Stomach (tissue), 9 donors: ENCODE measurements around the gene NAALADL2. TPM values are rescaled to one million over a fixed set of nuclear protein-coding genes. Genes with fewer than 3 reads are reported as not detected.

Source experiments
- DNase-seq, 2 donors: peaks; one replicate each; pipeline versions ENCODE4 v3.0.0 to v3.0.0-alpha.2; 2013 to 2019
- H3K27ac ChIP-seq, 5 donors: fragments of 200-600 bp in 4 of 5; sonication (generic) in 4 of 5; one replicate each; pipeline ENCODE4 v1.5.1; 2013 to 2019; ENCODE audit warnings: mild to moderate bottlenecking in 1 of 5, moderate library complexity in 1 of 5
- H3K27me3 ChIP-seq, 3 donors: fragments of 200-600 bp; sonication (generic); one replicate each; pipeline ENCODE4 v1.5.1; 2017 to 2019; ENCODE audit warnings: mixed run types in 1 of 3
- H3K36me3 ChIP-seq, 4 donors: fragments of 200-600 bp; sonication (generic); 1 replicate in 3 of 4; 2 replicates in 1 of 4; pipeline ENCODE4 v1.5.1; 2016 to 2019
- H3K4me1 ChIP-seq, 4 donors: fragments of 200-600 bp; sonication (generic); one replicate each; pipeline ENCODE4 v1.5.1; 2016 to 2019
- H3K4me3 ChIP-seq, 4 donors: fragments of 200-600 bp; sonication (generic) in 3 of 4; one replicate each; pipeline ENCODE4 v1.5.1; 2016 to 2019; ENCODE audit warnings: mild to moderate bottlenecking in 1 of 4
- H3K9me3 ChIP-seq, 4 donors: fragments of 200-600 bp; sonication (generic); one replicate each; pipeline ENCODE4 v1.5.1; 2016 to 2019
- CTCF ChIP-seq, 7 experiments: fragments of 450-650 bp in 4 of 7; fragments of 200-600 bp in 3 of 7; sonication (generic) in 3 of 7; IDR thresholded peaks; one replicate each; pipeline ENCODE4 v1.5.1; 2016 to 2019; ENCODE audit warnings: antibody characterized with exemption in 7 of 7, control low read depth in 2 of 7, mild to moderate bottlenecking in 1 of 7
- EP300 ChIP-seq: sonication (generic); formaldehyde crosslinking; IDR thresholded peaks from one replicate; pipeline ENCODE4 v1.6.1; 2017; ENCODE audit warnings: antibody characterized with exemption
- POLR2A ChIP-seq, 4 donors: fragments of 450-650 bp; IDR thresholded peaks; one replicate each; pipeline ENCODE4 v1.6.1; 2016; ENCODE audit warnings: antibody characterized with exemption in 4 of 4, control low read depth in 2 of 4, mild to moderate bottlenecking in 1 of 4, moderate library complexity in 1 of 4
- POLR2AphosphoS5 ChIP-seq, 3 donors: sonication (generic); formaldehyde crosslinking; IDR thresholded peaks; one replicate each; pipeline ENCODE4 v1.6.1; 2016; ENCODE audit warnings: antibody characterized with exemption in 3 of 3
- WGBS, 5 donors: extraction: QIAGEN DNeasy Blood & Tissue Kit in 3 of 5; methylation state at CpG; one replicate each; pipeline versions ENCODE4 v1.1.5 to v1.1.7; 2013 to 2018; 5-methylcytosine and 5-hydroxymethylcytosine counted together
- intact Hi-C: fragments of 100-400 bp; cut with DNase I; formaldehyde crosslinking; loops from one replicate; pipeline ENCODE4 v1.15.1; 2023; ENCODE audit warnings: low total_unique reads
- polyA plus RNA-seq, 3 donors: library from polyadenylated mRNA; stranded (reverse); fragments of 200-250 nt; gene quantifications; one replicate each; pipeline ENCODE4 v1.2.3, GENCODE V29; 2013
- total RNA-seq, 5 donors: library from RNA; depleted of rRNA; stranded (reverse); fragments of >200 nt; gene quantifications; one replicate each; pipeline versions ENCODE4 v1.1.0 to v1.2.3, GENCODE V29; 2014 to 2016
- donor health status: healthy with polysubstance abuse.
- donor health status: Bipolar disorder and iron deficiency.
- donor health status: healthy.

The NAALADL2 gene
- total and polyA plus RNA-seq, 8 donors = 0.58 to 43.7 (median 5.4) TPM

- Histone ChIP-seq H3K4me3 (no peak overlapping the region), H3K27ac (no peak overlapping the region), H3K9me3 (no peaks in the 10 kb centered on the region), H3K27me3 (no peaks in the 10 kb centered on the region), H3K4me1 (no peaks in the 10 kb centered on the region), H3K36me3 (no peaks in the 10 kb centered on the region)
- DNase-seq = no peak
- intact Hi-C loops = no loop called here
- no peak for TF ChIP-seq EP300
- TF ChIP-seq CTCF (IDR thresholded peaks at IDR 0.05) = no peak
- WGBS, 5 donors = 79 to 97% (median 86%) methylated on average over 2 of the region's 2 CpGs
Observed at GRCh38 chr3:175716446-175716845, 857.3 kb downstream of the NAALADL2 start.

- intact Hi-C loops = no loop called here
- Histone ChIP-seq H3K36me3 (no peaks in the 10 kb centered on the region), H3K9me3 (no peaks in the 10 kb centered on the region), H3K27me3 (no peaks in the 10 kb centered on the region), H3K4me1 (no peaks in the 10 kb centered on the region), H3K4me3 (no peak overlapping the region), H3K27ac (no peak overlapping the region)
- no peak for DNase-seq
- no peak for TF ChIP-seq POLR2AphosphoS5 (IDR thresholded peaks at IDR 0.05)
- WGBS, 5 donors = 49 to 79% (median 67%) methylated on average over 1 of the region's 1 CpG
Observed at GRCh38 chr3:175726228-175726627, 867.1 kb downstream of the NAALADL2 start.

GRCh38 chr3:175728566-175728965 is 869.4 kb downstream of the NAALADL2 start:
- H3K27ac ChIP-seq = no peak overlapping the region
- no peaks in the 10 kb centered on the region for H3K9me3 ChIP-seq
- intact Hi-C loops = no loop called here
- 88 to 97% (median 93%) methylated on average over 1 of the region's 1 CpG for WGBS, 5 donors
- DNase-seq = no peak
- H3K36me3 ChIP-seq = no peaks in the 10 kb centered on the region
- H3K4me1 ChIP-seq = peaks cover 0 to 5% (median 0%) of the 10 kb centered on the region in 4 donors
- no peak for TF ChIP-seq POLR2A (IDR thresholded peaks at IDR 0.05)
- no peak for TF ChIP-seq EP300
- no peak for TF ChIP-seq POLR2AphosphoS5 (IDR thresholded peaks at IDR 0.05)
- TF ChIP-seq CTCF (IDR thresholded peaks at IDR 0.05) = no peak
- H3K4me3 ChIP-seq = no peak overlapping the region
- H3K27me3 ChIP-seq = no peaks in the 10 kb centered on the region

DNA sequence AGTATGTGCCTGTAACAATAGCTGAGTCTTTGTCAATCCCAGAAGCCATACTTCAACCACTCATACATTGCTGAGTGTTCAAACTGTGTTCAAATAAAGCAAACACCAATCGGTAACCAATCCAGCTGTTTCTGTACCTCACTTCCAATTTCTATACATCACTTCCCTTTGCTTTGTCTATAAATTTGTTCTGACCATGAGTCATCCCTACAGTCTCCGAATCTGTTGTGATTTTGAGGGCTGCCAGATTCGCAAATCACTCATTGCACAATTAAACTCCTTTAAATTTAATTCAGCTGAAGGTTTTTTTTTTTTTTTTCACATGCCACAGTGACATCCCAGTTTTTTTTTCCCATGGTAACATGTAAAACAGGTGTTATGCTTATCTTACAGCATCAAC is 870.3 kb downstream of the NAALADL2 start:
- no peak for TF ChIP-seq POLR2A (IDR thresholded peaks at IDR 0.05)
- TF ChIP-seq EP300 = no peak
- no peak for TF ChIP-seq POLR2AphosphoS5 (IDR thresholded peaks at IDR 0.05)
- TF ChIP-seq CTCF (IDR thresholded peaks at IDR 0.05) = no peak
- H3K27ac ChIP-seq = no peak overlapping the region
- 75 to 94% (median 88%) methylated on average over 3 of the region's 3 CpGs for WGBS, 5 donors
- intact Hi-C loops = no loop called here
- DNase-seq = no peak
- no peaks in the 10 kb centered on the region for H3K27me3 ChIP-seq
- no peak overlapping the region for H3K4me3 ChIP-seq
- H3K9me3 ChIP-seq = peaks cover 0 to 7% (median 0%) of the 10 kb centered on the region in 4 donors
- peaks cover 0 to 5% (median 0%) of the 10 kb centered on the region in 4 donors for H3K4me1 ChIP-seq
- H3K36me3 ChIP-seq = no peaks in the 10 kb centered on the region

GRCh38 chr3:175731543-175731942 is 872.4 kb downstream of the NAALADL2 start:
- intact Hi-C loops = no loop called here
- no peak overlapping the region for H3K4me3 ChIP-seq
- WGBS, 5 donors = 19 to 43% (median 23%) methylated on average over 3 of the region's 3 CpGs

More at GRCh38 chr3:175731543-175731942, 872.4 kb downstream of the NAALADL2 start:
- Histone ChIP-seq H3K27me3 (no peaks in the 10 kb centered on the region), H3K4me1 (peaks cover 0 to 6% (median 3%) of the 10 kb centered on the region in 4 donors), H3K9me3 (peaks cover 0 to 13% (median 0%) of the 10 kb centered on the region in 4 donors), H3K36me3 (no peaks in the 10 kb centered on the region), H3K27ac (no peak overlapping the region)
- no peak for DNase-seq
- no peak for TF ChIP-seq POLR2A (IDR thresholded peaks at IDR 0.05)
- no peak for TF ChIP-seq CTCF (IDR thresholded peaks at IDR 0.05)
- TF ChIP-seq EP300 = no peak
- TF ChIP-seq POLR2AphosphoS5 (IDR thresholded peaks at IDR 0.05) = no peak
